ENCODE measurements around the gene ZFHX3. TPM values are rescaled to one million over a fixed set of nuclear protein-coding genes. Genes with fewer than 3 reads are reported as not detected.

Gene ZFHX3
- total RNA-seq, 1 experiment from 2014 or later: 1.5 TPM

DNA sequence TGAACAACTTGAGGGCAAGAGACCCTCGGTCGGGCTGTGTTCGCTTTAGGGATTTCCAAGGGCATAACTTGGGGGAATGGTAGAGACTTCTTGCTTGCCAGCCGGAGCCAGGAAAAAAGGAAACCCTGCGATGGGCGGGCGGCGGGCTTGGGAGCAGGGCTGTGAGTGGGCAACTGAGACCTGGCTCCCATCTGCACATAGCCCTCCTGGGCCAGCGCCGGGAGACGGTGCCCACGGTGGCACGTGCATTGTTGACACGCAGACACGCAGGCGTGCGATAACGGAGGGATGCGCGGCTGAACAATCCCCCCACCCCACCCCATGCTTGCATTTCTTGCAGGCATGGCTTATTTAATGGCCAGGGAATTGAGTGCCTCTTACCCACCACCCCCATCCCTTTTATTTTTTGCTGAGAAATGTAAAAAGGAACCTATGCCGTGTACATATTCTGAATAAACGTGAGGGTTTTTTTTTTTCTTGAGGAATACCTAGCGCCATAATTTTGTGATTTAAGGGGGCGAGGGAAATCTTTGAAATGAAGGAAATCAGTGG, 17.1 kb upstream of the ZFHX3 start:
- Histone ChIP-seq H2BK20ac (ENCODE audit: low read depth, low read length, poor library complexity, severe bottlenecking) (no peak overlapping the region), H3K79me2 (ENCODE audit: insufficient read depth, low read length) (no peaks in the 10 kb centered on the region), H3K9ac (ENCODE audit: extremely low read depth, insufficient read length, low read length) (no peak overlapping the region), H3K4ac (ENCODE audit: low read depth, low read length) (no peak overlapping the region), H4K5ac (ENCODE audit: insufficient read length, low read depth, low read length) (no peak overlapping the region), H2BK12ac (ENCODE audit: insufficient read length, low read depth, low read length) (no peak overlapping the region), H3K27me3 (ENCODE audit: insufficient read depth, low read length) (peaks cover 84% of the 10 kb centered on the region), H2BK5ac (ENCODE audit: insufficient read length, low read length) (no peak overlapping the region), H3K4me1 (ENCODE audit: insufficient read depth, low read length) (peaks cover 2% of the 10 kb centered on the region; the same call in 1 of the 2 replicates), H4K8ac (replicated peaks; ENCODE audit: insufficient read length, low read depth, low read length) (no peak overlapping the region), H2AFZ (ENCODE audit: low read length) (no peak overlapping the region), H2AK5ac (ENCODE audit: insufficient read length, low read length) (no peak overlapping the region), H2BK120ac (ENCODE audit: low read depth, low read length, poor library complexity, severe bottlenecking) (no peak overlapping the region), H3K23me2 (ENCODE audit: insufficient read length, low read depth, low read length, poor library complexity, severe bottlenecking) (peaks cover 8% of the 10 kb centered on the region), H3K23ac (ENCODE audit: insufficient read length, low read depth, low read length) (no peak overlapping the region), H3K9me3 (ENCODE audit: control insufficient read depth, low read depth, low read length) (no peaks in the 10 kb centered on the region), H3K18ac (ENCODE audit: insufficient read length, low read depth, low read length) (no peak overlapping the region), H3K79me1 (ENCODE audit: insufficient read depth, low read depth, low read length, poor library complexity, severe bottlenecking) (no peaks in the 10 kb centered on the region), H3K56ac (ENCODE audit: insufficient read length, low read depth, low read length) (no peak overlapping the region), H3K27ac (ENCODE audit: insufficient read length, low read depth, low read length) (no peak overlapping the region), H3T11ph (ENCODE audit: low read length) (no peak overlapping the region), H2BK15ac (ENCODE audit: low read depth, low read length) (no peak overlapping the region), H4K91ac (ENCODE audit: insufficient read length, low read depth, low read length) (no peak overlapping the region), H4K20me1 (ENCODE audit: control insufficient read depth, insufficient read depth, insufficient read length) (peaks cover 2% of the 10 kb centered on the region), H3K14ac (ENCODE audit: insufficient read depth, low read length) (no peak overlapping the region; the same call in 1 of the 2 replicates), H3K4me2 (ENCODE audit: insufficient read depth, insufficient read length, low read length) (peak overlapping the region; percentile 54)
- Mint-ChIP-seq H3K4me1 (peaks cover 47 to 69% of the 10 kb centered on the region in 2 experiments), H3K36me3 (ENCODE audit: insufficient read depth in 1 of 3, low read depth in 3 of 3) (peaks cover 0 to 2% (median 0%) of the 10 kb centered on the region in 3 experiments; a peak in 2 of 7 replicates), H3K9me3 (peaks cover 0 to 4% of the 10 kb centered on the region in 2 experiments; a peak in 1 of 5 replicates), H3K4me3 (peak overlapping the region in 1 of 2 experiments; percentile 56; a peak in 3 of 5 replicates), H3K27ac (no peak overlapping the region), H3K27me3 (ENCODE audit: low read depth) (peaks cover 100% of the 10 kb centered on the region)
- DNase-seq: peak; percentile 60
- TF ChIP-seq, protein P1, sequence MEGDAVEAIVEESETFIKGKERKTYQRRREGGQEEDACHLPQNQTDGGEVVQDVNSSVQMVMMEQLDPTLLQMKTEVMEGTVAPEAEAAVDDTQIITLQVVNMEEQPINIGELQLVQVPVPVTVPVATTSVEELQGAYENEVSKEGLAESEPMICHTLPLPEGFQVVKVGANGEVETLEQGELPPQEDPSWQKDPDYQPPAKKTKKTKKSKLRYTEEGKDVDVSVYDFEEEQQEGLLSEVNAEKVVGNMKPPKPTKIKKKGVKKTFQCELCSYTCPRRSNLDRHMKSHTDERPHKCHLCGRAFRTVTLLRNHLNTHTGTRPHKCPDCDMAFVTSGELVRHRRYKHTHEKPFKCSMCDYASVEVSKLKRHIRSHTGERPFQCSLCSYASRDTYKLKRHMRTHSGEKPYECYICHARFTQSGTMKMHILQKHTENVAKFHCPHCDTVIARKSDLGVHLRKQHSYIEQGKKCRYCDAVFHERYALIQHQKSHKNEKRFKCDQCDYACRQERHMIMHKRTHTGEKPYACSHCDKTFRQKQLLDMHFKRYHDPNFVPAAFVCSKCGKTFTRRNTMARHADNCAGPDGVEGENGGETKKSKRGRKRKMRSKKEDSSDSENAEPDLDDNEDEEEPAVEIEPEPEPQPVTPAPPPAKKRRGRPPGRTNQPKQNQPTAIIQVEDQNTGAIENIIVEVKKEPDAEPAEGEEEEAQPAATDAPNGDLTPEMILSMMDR (conservative IDR thresholded peaks at IDR 0.05): no peak
- WGBS (ENCODE audit: extremely low coverage, insufficient read length, low lambda C conversion rate): no CpG with 5 or more reads among the region's 24 CpGs

Measured in H9 (cell line).